HG02678 (cell line): Measurements from ENCODE around the gene UCK2.

Experiments used
- ATAC-seq: cut with Tn5 transposase; IDR thresholded peaks from one replicate; pipeline ENCODE4 v1.9.1; 2021; ENCODE audit warnings: mild to moderate bottlenecking, moderate library complexity; ENCODE audit not compliant: unreplicated experiment

Gene UCK2

GRCh38 chr1:165877411-165877810, 50.0 kb downstream of the UCK2 start:
- ATAC-seq: no peak

GRCh38 chr1:165877940-165878556, 50.6 kb downstream of the UCK2 start:
- peak; percentile 60 for ATAC-seq

GRCh38 chr1:165879946-165880345, 52.5 kb downstream of the UCK2 start:
- ATAC-seq: no peak

- no peak for ATAC-seq
These were observed 53.6 kb downstream of the UCK2 start for GRCh38 chr1:165880993-165881392.

GRCh38 chr1:165882168-165882837, 54.9 kb downstream of the UCK2 start:
- ATAC-seq: peak; percentile 27

GRCh38 chr1:165883056-165883455, 55.6 kb downstream of the UCK2 start:
- no peak for ATAC-seq

GRCh38 chr1:165884009-165884689, 56.7 kb downstream of the UCK2 start:
- ATAC-seq: no peak

GRCh38 chr1:165884690-165885304, 57.4 kb downstream of the UCK2 start:
- no peak for ATAC-seq

- ATAC-seq: no peak
These were observed 57.9 kb downstream of the UCK2 start for GRCh38 chr1:165885305-165885694.

GRCh38 chr1:165886193-165886592, 58.8 kb downstream of the UCK2 start:
- no peak for ATAC-seq

- no peak for ATAC-seq
These were observed 59.6 kb downstream of the UCK2 start for GRCh38 chr1:165886983-165887382.

GRCh38 chr1:165887877-165888551, 60.6 kb downstream of the UCK2 start:
- no peak for ATAC-seq

GRCh38 chr1:165888552-165888920, 61.1 kb downstream of the UCK2 start:
- no peak for ATAC-seq

- ATAC-seq: no peak
These were observed 63.3 kb downstream of the UCK2 start for GRCh38 chr1:165890684-165891083.

GRCh38 chr1:165891111-165891860, 63.9 kb downstream of the UCK2 start:
- no peak for ATAC-seq

GRCh38 chr1:165892935-165893334, 65.5 kb downstream of the UCK2 start:
- ATAC-seq: no peak

GRCh38 chr1:165893507-165893906, 66.1 kb downstream of the UCK2 start:
- no peak for ATAC-seq

- ATAC-seq: no peak
These were observed 67.2 kb downstream of the UCK2 start for GRCh38 chr1:165894591-165894990.

GRCh38 chr1:165895451-165895871, 68.0 kb downstream of the UCK2 start:
- no peak for ATAC-seq

- no peak for ATAC-seq
These were observed 68.9 kb downstream of the UCK2 start for GRCh38 chr1:165896277-165896676.
